ENCODE measurements around the gene PSAP. TPM values are rescaled to one million over a fixed set of nuclear protein-coding genes. Genes with fewer than 3 reads are reported as not detected.

The PSAP gene
- polyA plus RNA-seq, 2 of the 4 experiments (the other 2 are of a cell fraction) = 690 to 1,519 TPM

GRCh38 chr10:71812016-71812912, 38.8 kb downstream of the PSAP start:
- H3K4me2 ChIP-seq = no peak overlapping the region
- ChIA-PET POLR2A (interaction anchor here (1.4 to 1.8 kb wide), 2 partner anchors 39 to 40 kb away, joined by 5 read pairs; partner anchors contain the start of gene PSAP), CTCF (interaction anchor here (0.6 to 10.6 kb wide), 40 partner anchors 10 to 497 kb away, joined by 3 to 101 read pairs (median 4); partner anchors contain the start of genes CDH23, SLC29A3 and VSIR)
- H3K27ac ChIP-seq = peak overlapping the region in 1 of 2 experiments; percentile 43; a peak in 3 of 6 replicates
- H3K4me1 ChIP-seq = peaks cover 18% of the 10 kb centered on the region; the same call in 2 of the 3 replicates
- FAIRE-seq (no peak), ATAC-seq (peak; percentile 61 to 89), DNase-seq (ENCODE audit: low read depth in 1 of 2, low spot score in 1 of 2) (peak; percentile 61 to 82)
- no peaks in the 10 kb centered on the region for H3K9me3 ChIP-seq
- no peak overlapping the region for H3K4me3 ChIP-seq
- WGBS (ENCODE audit: missing lambda C conversion rate) = 67% methylated on average over 15 of the region's 22 CpGs
- TF ChIP-seq FOSB (CRISPR knock-in tag; IDR thresholded peaks at IDR 0.05) = no peak
- TF ChIP-seq POLR2A (IDR thresholded peaks at IDR 0.05; ENCODE audit: low read length) = no peak
- TF ChIP-seq, protein P1, sequence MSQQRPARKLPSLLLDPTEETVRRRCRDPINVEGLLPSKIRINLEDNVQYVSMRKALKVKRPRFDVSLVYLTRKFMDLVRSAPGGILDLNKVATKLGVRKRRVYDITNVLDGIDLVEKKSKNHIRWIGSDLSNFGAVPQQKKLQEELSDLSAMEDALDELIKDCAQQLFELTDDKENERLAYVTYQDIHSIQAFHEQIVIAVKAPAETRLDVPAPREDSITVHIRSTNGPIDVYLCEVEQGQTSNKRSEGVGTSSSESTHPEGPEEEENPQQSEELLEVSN (IDR thresholded peaks at IDR 0.05; ENCODE audit: borderline replicate concordance, low read depth) = peak; percentile 40; the same call in 1 of the 2 replicates
- TF ChIP-seq, protein P2, sequence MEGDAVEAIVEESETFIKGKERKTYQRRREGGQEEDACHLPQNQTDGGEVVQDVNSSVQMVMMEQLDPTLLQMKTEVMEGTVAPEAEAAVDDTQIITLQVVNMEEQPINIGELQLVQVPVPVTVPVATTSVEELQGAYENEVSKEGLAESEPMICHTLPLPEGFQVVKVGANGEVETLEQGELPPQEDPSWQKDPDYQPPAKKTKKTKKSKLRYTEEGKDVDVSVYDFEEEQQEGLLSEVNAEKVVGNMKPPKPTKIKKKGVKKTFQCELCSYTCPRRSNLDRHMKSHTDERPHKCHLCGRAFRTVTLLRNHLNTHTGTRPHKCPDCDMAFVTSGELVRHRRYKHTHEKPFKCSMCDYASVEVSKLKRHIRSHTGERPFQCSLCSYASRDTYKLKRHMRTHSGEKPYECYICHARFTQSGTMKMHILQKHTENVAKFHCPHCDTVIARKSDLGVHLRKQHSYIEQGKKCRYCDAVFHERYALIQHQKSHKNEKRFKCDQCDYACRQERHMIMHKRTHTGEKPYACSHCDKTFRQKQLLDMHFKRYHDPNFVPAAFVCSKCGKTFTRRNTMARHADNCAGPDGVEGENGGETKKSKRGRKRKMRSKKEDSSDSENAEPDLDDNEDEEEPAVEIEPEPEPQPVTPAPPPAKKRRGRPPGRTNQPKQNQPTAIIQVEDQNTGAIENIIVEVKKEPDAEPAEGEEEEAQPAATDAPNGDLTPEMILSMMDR (IDR thresholded peaks at IDR 0.05) = peak; percentile 87
- TF ChIP-seq FOXS1 (CRISPR knock-in tag; IDR thresholded peaks at IDR 0.05) = no peak
- TF ChIP-seq ATOH8 (CRISPR knock-in tag; IDR thresholded peaks at IDR 0.05; ENCODE audit: low read depth) = no peak
- TF ChIP-seq RFX5 (IDR thresholded peaks at IDR 0.05) = no peak
- TF ChIP-seq MAFK (IDR thresholded peaks at IDR 0.05; ENCODE audit: partially characterized antibody) = no peak
- no peak for TF ChIP-seq HEYL (CRISPR knock-in tag; IDR thresholded peaks at IDR 0.05)
- TF ChIP-seq, protein P3, sequence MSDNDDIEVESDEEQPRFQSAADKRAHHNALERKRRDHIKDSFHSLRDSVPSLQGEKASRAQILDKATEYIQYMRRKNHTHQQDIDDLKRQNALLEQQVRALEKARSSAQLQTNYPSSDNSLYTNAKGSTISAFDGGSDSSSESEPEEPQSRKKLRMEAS (IDR thresholded peaks at IDR 0.05) = peak; percentile 93
- TF ChIP-seq BHLHE40 (IDR thresholded peaks at IDR 0.05; ENCODE audit: low read depth, low read length) = no peak
- TF ChIP-seq NPAS2 (CRISPR knock-in tag; IDR thresholded peaks at IDR 0.05; ENCODE audit: borderline replicate concordance) = no peak
- no peak for TF ChIP-seq CHD4 (IDR thresholded peaks at IDR 0.05; ENCODE audit: borderline replicate concordance)
- TF ChIP-seq RAD21 (conservative IDR thresholded peaks at IDR 0.05 in 1 of 2, IDR thresholded peaks at IDR 0.05 in 1 of 2) = peak; percentile 89 to 91
- TF ChIP-seq, protein P4, sequence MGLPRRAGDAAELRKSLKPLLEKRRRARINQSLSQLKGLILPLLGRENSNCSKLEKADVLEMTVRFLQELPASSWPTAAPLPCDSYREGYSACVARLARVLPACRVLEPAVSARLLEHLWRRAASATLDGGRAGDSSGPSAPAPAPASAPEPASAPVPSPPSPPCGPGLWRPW (IDR thresholded peaks at IDR 0.05) = no peak
- no peak for TF ChIP-seq EP300 (IDR thresholded peaks at IDR 0.05)
- no peak for TF ChIP-seq ESRRA (IDR thresholded peaks at IDR 0.05; ENCODE audit: borderline replicate concordance, low read length)
- TF ChIP-seq RARB (CRISPR knock-in tag; IDR thresholded peaks at IDR 0.05) = no peak
- TF ChIP-seq HOXA7 (CRISPR knock-in tag; IDR thresholded peaks at IDR 0.05) = no peak
- TF ChIP-seq MYC (IDR thresholded peaks at IDR 0.05; ENCODE audit: borderline replicate concordance, low read length) = peak; percentile 78; the same call in 1 of the 2 replicates
- TF ChIP-seq HDAC2 (IDR thresholded peaks at IDR 0.05) = no peak
- TF ChIP-seq ZC3H11A (IDR thresholded peaks at IDR 0.05) = no peak
- no peak for TF ChIP-seq RNF2 (IDR thresholded peaks at IDR 0.05; ENCODE audit: borderline replicate concordance, low read depth)
- TF ChIP-seq, protein P5, sequence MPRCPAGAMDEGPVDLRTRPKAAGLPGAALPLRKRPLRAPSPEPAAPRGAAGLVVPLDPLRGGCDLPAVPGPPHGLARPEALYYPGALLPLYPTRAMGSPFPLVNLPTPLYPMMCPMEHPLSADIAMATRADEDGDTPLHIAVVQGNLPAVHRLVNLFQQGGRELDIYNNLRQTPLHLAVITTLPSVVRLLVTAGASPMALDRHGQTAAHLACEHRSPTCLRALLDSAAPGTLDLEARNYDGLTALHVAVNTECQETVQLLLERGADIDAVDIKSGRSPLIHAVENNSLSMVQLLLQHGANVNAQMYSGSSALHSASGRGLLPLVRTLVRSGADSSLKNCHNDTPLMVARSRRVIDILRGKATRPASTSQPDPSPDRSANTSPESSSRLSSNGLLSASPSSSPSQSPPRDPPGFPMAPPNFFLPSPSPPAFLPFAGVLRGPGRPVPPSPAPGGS (IDR thresholded peaks at IDR 0.05) = no peak
- no peak for TF ChIP-seq EHMT2 (IDR thresholded peaks at IDR 0.05; ENCODE audit: low read depth)
- no peak for TF ChIP-seq REST (IDR thresholded peaks at IDR 0.05)
- TF ChIP-seq, protein P6, sequence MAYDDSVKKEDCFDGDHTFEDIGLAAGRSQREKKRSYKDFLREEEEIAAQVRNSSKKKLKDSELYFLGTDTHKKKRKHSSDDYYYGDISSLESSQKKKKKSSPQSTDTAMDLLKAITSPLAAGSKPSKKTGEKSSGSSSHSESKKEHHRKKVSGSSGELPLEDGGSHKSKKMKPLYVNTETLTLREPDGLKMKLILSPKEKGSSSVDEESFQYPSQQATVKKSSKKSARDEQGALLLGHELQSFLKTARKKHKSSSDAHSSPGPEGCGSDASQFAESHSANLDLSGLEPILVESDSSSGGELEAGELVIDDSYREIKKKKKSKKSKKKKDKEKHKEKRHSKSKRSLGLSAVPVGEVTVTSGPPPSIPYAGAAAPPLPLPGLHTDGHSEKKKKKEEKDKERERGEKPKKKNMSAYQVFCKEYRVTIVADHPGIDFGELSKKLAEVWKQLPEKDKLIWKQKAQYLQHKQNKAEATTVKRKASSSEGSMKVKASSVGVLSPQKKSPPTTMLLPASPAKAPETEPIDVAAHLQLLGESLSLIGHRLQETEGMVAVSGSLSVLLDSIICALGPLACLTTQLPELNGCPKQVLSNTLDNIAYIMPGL (CRISPR knock-in tag; IDR thresholded peaks at IDR 0.05; ENCODE audit: borderline replicate concordance) = no peak
